CD14-positive monocyte (primary cell): ENCODE data around the gene KRT1. TPM values are rescaled to one million over a fixed set of nuclear protein-coding genes. Genes with fewer than 3 reads are reported as not detected.

Source experiments
- DNase-seq, 3 donors: peaks; one replicate each; pipeline ENCODE4 v3.0.0-alpha.2; 2011 to 2022
- H2AFZ ChIP-seq: 2 replicates; pipeline ENCODE4 v1.6.0; 2012; ENCODE audit warnings: mild to moderate bottlenecking, low read depth, low read length, inconsistent platforms; ENCODE audit not compliant: insufficient read depth, poor library complexity, severe bottlenecking
- H3K27ac ChIP-seq, 2 donors: 1 replicate in 1 of 2; 2 replicates in 1 of 2; pipeline ENCODE4 v1.5.1; 2012 to 2013; ENCODE audit warnings: low read length in 2 of 2, control low read depth in 1 of 2, inconsistent platforms in 1 of 2, low read depth in 1 of 2, mild to moderate bottlenecking in 1 of 2
- H3K27me3 ChIP-seq, 2 donors: one replicate each; pipeline versions ENCODE4 v1.6.0 to v1.6.1; 2011 to 2013; ENCODE audit warnings: low read length in 2 of 2; ENCODE audit not compliant: control insufficient read depth in 2 of 2, insufficient read depth in 2 of 2
- H3K36me3 ChIP-seq, 2 donors: replicated peaks in 1 of 2; 1 replicate in 1 of 2; 2 replicates in 1 of 2; pipeline versions ENCODE4 v1.5.1 to v1.6.1; 2012 to 2013; ENCODE audit warnings: low read length in 2 of 2, control low read depth in 1 of 2, inconsistent platforms in 1 of 2, mild to moderate bottlenecking in 1 of 2; ENCODE audit not compliant: insufficient read depth in 2 of 2, control insufficient read depth in 1 of 2
- H3K4me1 ChIP-seq, 2 donors: 1 replicate in 1 of 2; 2 replicates in 1 of 2; pipeline versions ENCODE4 v1.5.1 to v1.6.1; 2012 to 2013; ENCODE audit warnings: low read length in 2 of 2, control low read depth in 1 of 2, inconsistent platforms in 1 of 2, mild to moderate bottlenecking in 1 of 2, moderate library complexity in 1 of 2; ENCODE audit not compliant: insufficient read depth in 2 of 2, control insufficient read depth in 1 of 2
- H3K4me2 ChIP-seq: replicated peaks from 2 replicates; pipeline ENCODE3; 2012; ENCODE audit warnings: low read length, moderate library complexity, mild to moderate bottlenecking; ENCODE audit not compliant: poor library complexity, severe bottlenecking; ENCODE audit errors: extremely low read depth
- H3K4me3 ChIP-seq, 3 experiments: fragments of 200-600 bp in 1 of 3; sonication (generic) in 1 of 3; replicated peaks in 1 of 3; 1 replicate in 2 of 3; 2 replicates in 1 of 3; pipeline ENCODE4 v1.5.1; 2011 to 2013; ENCODE audit warnings: low read length in 3 of 3, mild to moderate bottlenecking in 3 of 3, control low read depth in 2 of 3, low read depth in 2 of 3, inconsistent platforms in 1 of 3, moderate library complexity in 1 of 3
- H3K79me2 ChIP-seq: 2 replicates; pipeline ENCODE4 v1.6.0; 2012; ENCODE audit warnings: mild to moderate bottlenecking, control low read depth, inconsistent platforms, low read length, moderate library complexity; ENCODE audit not compliant: insufficient read depth
- H3K9ac ChIP-seq: 2 replicates; pipeline ENCODE4 v1.6.0; 2017; ENCODE audit warnings: low read length, mild to moderate bottlenecking; ENCODE audit not compliant: insufficient read depth, poor library complexity, severe bottlenecking
- H3K9me3 ChIP-seq, 2 donors: replicated peaks in 1 of 2; 1 replicate in 1 of 2; 2 replicates in 1 of 2; pipeline versions ENCODE4 v1.5.1 to v1.6.1; 2012 to 2013; ENCODE audit warnings: low read length in 2 of 2, control low read depth in 1 of 2; ENCODE audit not compliant: control insufficient read depth in 1 of 2, insufficient read depth in 1 of 2
- H4K20me1 ChIP-seq: 2 replicates; pipeline ENCODE4 v1.6.0; 2012; ENCODE audit warnings: mild to moderate bottlenecking, low read length, control low read depth, moderate library complexity; ENCODE audit not compliant: insufficient read depth
- H3K27ac Mint-ChIP-seq, 7 donors: one replicate each; pipeline ENCODE4 v1.8.0; 2020; ENCODE audit warnings: mild to moderate bottlenecking in 7 of 7, mixed read lengths in 7 of 7, moderate library complexity in 6 of 7, inconsistent platforms in 2 of 7
- H3K27me3 Mint-ChIP-seq, 3 donors: one replicate each; pipeline ENCODE4 v1.8.0; 2021 to 2022; ENCODE audit warnings: low read depth in 3 of 3, mild to moderate bottlenecking in 3 of 3, mixed read lengths in 3 of 3, moderate library complexity in 3 of 3, inconsistent platforms in 1 of 3
- H3K36me3 Mint-ChIP-seq, 2 donors: one replicate each; pipeline ENCODE4 v1.8.0; 2020; ENCODE audit warnings: mixed read lengths in 2 of 2, inconsistent platforms in 1 of 2, mild to moderate bottlenecking in 1 of 2
- H3K4me1 Mint-ChIP-seq: one replicate; pipeline ENCODE4 v1.8.0; 2020; ENCODE audit warnings: mild to moderate bottlenecking, mixed read lengths
- H3K4me3 Mint-ChIP-seq, 2 donors: one replicate each; pipeline ENCODE4 v1.8.0; 2020; ENCODE audit warnings: mild to moderate bottlenecking in 2 of 2, mixed read lengths in 2 of 2, moderate library complexity in 1 of 2
- H3K9me3 Mint-ChIP-seq, 7 donors: one replicate each; pipeline ENCODE4 v1.8.0; 2020 to 2022; ENCODE audit warnings: mixed read lengths in 7 of 7, mild to moderate bottlenecking in 6 of 7, moderate library complexity in 6 of 7, inconsistent platforms in 2 of 7
- WGBS: methylation state at CpG from one replicate; pipeline ENCODE4 v1.1.5; 2013; ENCODE audit warnings: missing lambda C conversion rate; ENCODE audit not compliant: insufficient coverage; 5-methylcytosine and 5-hydroxymethylcytosine counted together
- intact Hi-C, 2 donors: fragments of 100-400 bp; cut with micrococcal nuclease; formaldehyde crosslinking; loops; one replicate each; pipeline versions ENCODE4 v1.15.0 to v1.15.1; 2023
- polyA plus RNA-seq, 3 donors: library from polyadenylated mRNA; depleted of rRNA in 1 of 3; unstranded in 2 of 3; stranded (reverse) in 1 of 3; fragments of 300-500 nt in 2 of 3; fragments of >200 nt in 1 of 3; fragmentation: Illumina TruSeq in 2 of 3; gene quantifications; 1 replicate in 2 of 3; 2 replicates in 1 of 3; pipeline ENCODE4 v1.2.3, GENCODE V29; 2012 to 2021
- TF ChIP-seq, protein P1 (sequence below): fragments of 200-600 bp; IDR thresholded peaks from one replicate; pipeline ENCODE4 v1.8.0; 2022; ENCODE audit warnings: antibody characterized with exemption, mild to moderate bottlenecking

KRT1 gene
- polyA plus RNA-seq, 3 donors: not detected

DNA sequence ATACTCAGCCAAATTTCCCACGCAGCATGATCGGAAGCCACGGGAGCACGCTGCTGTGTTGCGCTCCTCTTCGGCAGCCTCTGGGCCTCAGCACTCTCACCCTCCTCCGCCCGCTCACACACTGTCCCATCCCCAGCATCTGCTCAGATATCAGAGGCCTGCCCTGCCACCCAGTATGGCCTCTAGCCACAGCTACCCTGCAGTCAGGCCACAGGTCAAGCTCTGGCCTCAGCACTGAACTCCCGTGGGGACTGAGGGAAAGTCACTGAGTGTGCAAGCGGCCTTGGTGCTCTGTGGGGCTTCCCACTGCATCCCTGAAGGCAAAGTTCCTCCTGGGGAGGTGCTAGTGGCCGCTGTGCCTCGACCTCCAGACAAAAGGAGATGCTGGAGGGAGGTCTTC lies 21.1 kb upstream of the KRT1 start:
- Histone ChIP-seq H3K4me2 (no peak overlapping the region), H3K27me3 (no peaks in the 10 kb centered on the region), H3K4me1 (no peaks in the 10 kb centered on the region), H4K20me1 (no peaks in the 10 kb centered on the region), H2AFZ (no peak overlapping the region), H3K79me2 (no peaks in the 10 kb centered on the region), H3K9ac (no peak overlapping the region), H3K4me3 (no peak overlapping the region), H3K9me3 (no peaks in the 10 kb centered on the region), H3K27ac (no peak overlapping the region), H3K36me3 (no peaks in the 10 kb centered on the region)
- no peak overlapping the region for H3K4me3 Mint-ChIP-seq
- intact Hi-C loops: no loop called here
- H3K27ac Mint-ChIP-seq: no peak overlapping the region
- peaks cover 0 to 1% (median 0%) of the 10 kb centered on the region in 7 donors for H3K9me3 Mint-ChIP-seq
- no peak for DNase-seq
- WGBS: 85% methylated on average over 12 of the region's 12 CpGs
- H3K4me1 Mint-ChIP-seq: no peaks in the 10 kb centered on the region
- no peaks in the 10 kb centered on the region for H3K36me3 Mint-ChIP-seq
- TF ChIP-seq, protein P1, sequence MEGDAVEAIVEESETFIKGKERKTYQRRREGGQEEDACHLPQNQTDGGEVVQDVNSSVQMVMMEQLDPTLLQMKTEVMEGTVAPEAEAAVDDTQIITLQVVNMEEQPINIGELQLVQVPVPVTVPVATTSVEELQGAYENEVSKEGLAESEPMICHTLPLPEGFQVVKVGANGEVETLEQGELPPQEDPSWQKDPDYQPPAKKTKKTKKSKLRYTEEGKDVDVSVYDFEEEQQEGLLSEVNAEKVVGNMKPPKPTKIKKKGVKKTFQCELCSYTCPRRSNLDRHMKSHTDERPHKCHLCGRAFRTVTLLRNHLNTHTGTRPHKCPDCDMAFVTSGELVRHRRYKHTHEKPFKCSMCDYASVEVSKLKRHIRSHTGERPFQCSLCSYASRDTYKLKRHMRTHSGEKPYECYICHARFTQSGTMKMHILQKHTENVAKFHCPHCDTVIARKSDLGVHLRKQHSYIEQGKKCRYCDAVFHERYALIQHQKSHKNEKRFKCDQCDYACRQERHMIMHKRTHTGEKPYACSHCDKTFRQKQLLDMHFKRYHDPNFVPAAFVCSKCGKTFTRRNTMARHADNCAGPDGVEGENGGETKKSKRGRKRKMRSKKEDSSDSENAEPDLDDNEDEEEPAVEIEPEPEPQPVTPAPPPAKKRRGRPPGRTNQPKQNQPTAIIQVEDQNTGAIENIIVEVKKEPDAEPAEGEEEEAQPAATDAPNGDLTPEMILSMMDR: no peak
- H3K27me3 Mint-ChIP-seq: peaks cover 1 to 5% (median 4%) of the 10 kb centered on the region in 3 donors

DNA sequence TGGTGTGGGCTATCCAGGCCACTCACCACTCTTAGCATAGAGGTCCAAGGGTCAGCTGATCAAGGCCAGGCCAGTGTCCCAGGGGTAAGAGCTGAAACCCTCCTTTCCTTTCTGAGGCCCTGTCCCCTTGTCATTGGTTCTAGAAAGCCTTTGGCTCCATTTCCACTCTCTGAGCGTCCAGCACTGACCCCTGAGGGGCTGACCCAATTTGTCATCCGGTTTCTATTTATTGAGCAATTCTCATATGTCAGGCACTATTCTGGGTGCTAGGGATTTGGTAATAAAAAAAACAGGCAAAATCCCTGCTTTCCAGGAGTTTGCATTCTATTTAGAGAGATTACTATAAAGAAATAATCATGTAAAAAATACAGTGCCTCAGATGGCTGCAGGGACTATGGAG lies 19.8 kb upstream of the KRT1 start:
- H3K27ac ChIP-seq: no peak overlapping the region
- no peaks in the 10 kb centered on the region for H3K9me3 ChIP-seq
- H3K4me3 ChIP-seq: no peak overlapping the region
- no peaks in the 10 kb centered on the region for H3K36me3 ChIP-seq
- WGBS: no CpG with 5 or more reads among the region's 2 CpGs
- H3K27me3 Mint-ChIP-seq: peaks cover 1 to 5% (median 4%) of the 10 kb centered on the region in 3 donors
- intact Hi-C loops: no loop called here
- H3K36me3 Mint-ChIP-seq: no peaks in the 10 kb centered on the region
- TF ChIP-seq, protein P1: no peak
- no peaks in the 10 kb centered on the region for H3K27me3 ChIP-seq
- no peaks in the 10 kb centered on the region for H3K9me3 Mint-ChIP-seq
- no peak overlapping the region for H3K27ac Mint-ChIP-seq
- H3K79me2 ChIP-seq: no peaks in the 10 kb centered on the region
- no peak overlapping the region for H3K9ac ChIP-seq
- no peaks in the 10 kb centered on the region for H3K4me1 Mint-ChIP-seq
- no peak overlapping the region for H3K4me2 ChIP-seq
- no peaks in the 10 kb centered on the region for H3K4me1 ChIP-seq
- H2AFZ ChIP-seq: no peak overlapping the region
- no peaks in the 10 kb centered on the region for H4K20me1 ChIP-seq
- no peak overlapping the region for H3K4me3 Mint-ChIP-seq
- no peak for DNase-seq
